A549 (cell line): Measurements from ENCODE around the gene LINC00305. TPM values are rescaled to one million over a fixed set of nuclear protein-coding genes. Genes with fewer than 3 reads are reported as not detected.

Experiments used
- ATAC-seq, 2 experiments: fragments of 200-7000 bp in 1 of 2; fragments of >200 bp in 1 of 2; cut with Nextera tagmentation in 1 of 2; cut with Tn5 transposase in 1 of 2; 3 replicates each; pipeline versions ENCODE4 v1.8.0 to v1.9.1; 2018 to 2020; ENCODE audit warnings: mild to moderate bottlenecking in 1 of 2, moderate library complexity in 1 of 2
- CTCF ChIA-PET: fragments of 300-600 bp; sonication (Branson Sonifier 250); formaldehyde crosslinking; extraction: SDS; loops from one replicate; lab custom pipeline; 2021; ENCODE audit warnings: antibody characterized with exemption, inconsistent platforms; lab: Yijun Ruan, JAX
- POLR2A ChIA-PET: fragments of 350-600 bp; formaldehyde crosslinking; extraction: SDS; loops from one replicate; lab custom pipeline; 2021; ENCODE audit warnings: antibody characterized with exemption, inconsistent platforms; lab: Yijun Ruan, JAX
- DNase-seq, 2 experiments: peaks; one replicate each; pipeline versions ENCODE4 v3.0.0 to v3.0.0-alpha.2; 2011 to 2016; ENCODE audit warnings: low read depth in 1 of 2, low spot score in 1 of 2
- FAIRE-seq: peaks from 2 replicates; lab custom pipeline; 2011; peaks lifted over from hg19 to GRCh38; lab: Jason Lieb, UNC
- H3K27ac ChIP-seq, 2 experiments: fragments of >200 bp; sonication (Bioruptor Twin); formaldehyde crosslinking; 3 replicates each; pipeline ENCODE4 v1.5.1; 2016 to 2017
- H3K4me1 ChIP-seq: fragments of >200 bp; sonication (Bioruptor Twin); formaldehyde crosslinking; 3 replicates; pipeline ENCODE4 v1.6.1; 2016
- H3K4me2 ChIP-seq: fragments of >200 bp; sonication (Bioruptor Twin); formaldehyde crosslinking; 3 replicates; pipeline ENCODE4 v1.6.1; 2016
- H3K4me3 ChIP-seq: fragments of >200 bp; sonication (Bioruptor Twin); formaldehyde crosslinking; 3 replicates; pipeline ENCODE4 v1.5.1; 2016
- H3K9me3 ChIP-seq: fragments of >200 bp; sonication (Bioruptor Twin); formaldehyde crosslinking; 3 replicates; pipeline ENCODE4 v1.6.1; 2016
- KDM5A ChIP-seq: fragments of 200-600 bp; sonication (generic); IDR thresholded peaks from 2 replicates; pipeline ENCODE4 v1.6.1; 2016; ENCODE audit warnings: antibody characterized with exemption, mild to moderate bottlenecking
- MAZ ChIP-seq: fragments of 150-350 bp; IDR thresholded peaks from 2 replicates; pipeline ENCODE4 v1.6.1; 2014; ENCODE audit warnings: antibody characterized with exemption, low read depth, low read length, borderline replicate concordance
- MYC ChIP-seq: IDR thresholded peaks from 2 replicates; pipeline ENCODE4 v1.6.1; 2012; ENCODE audit warnings: mild to moderate bottlenecking, inconsistent platforms, low read length, improper control_type of control experiment, borderline replicate concordance
- POLR2AphosphoS2 ChIP-seq: conservative IDR thresholded peaks from 2 replicates; pipeline ENCODE4 v1.6.1; 2012; ENCODE audit warnings: low read length, improper control_type of control experiment, inconsistent platforms
- RAD21 ChIP-seq, 2 experiments: fragments of >200 bp in 1 of 2; sonication (Bioruptor Twin) in 1 of 2; formaldehyde crosslinking in 1 of 2; IDR thresholded peaks in 1 of 2; conservative IDR thresholded peaks in 1 of 2; 2 replicates in 1 of 2; 3 replicates in 1 of 2; pipeline ENCODE4 v1.6.1; 2012 to 2018; ENCODE audit warnings: inconsistent platforms in 1 of 2
- RCOR1 ChIP-seq: fragments of 150-350 bp; IDR thresholded peaks from 2 replicates; pipeline ENCODE4 v1.6.1; 2014; ENCODE audit warnings: antibody characterized with exemption, low read length, low read depth
- SMC3 ChIP-seq: fragments of >200 bp; sonication (Bioruptor Twin); formaldehyde crosslinking; IDR thresholded peaks from 3 replicates; pipeline ENCODE4 v1.6.1; 2018; ENCODE audit warnings: inconsistent platforms
- ZC3H11A ChIP-seq: fragments of 450-650 bp; IDR thresholded peaks from 2 replicates; pipeline ENCODE4 v1.6.1; 2014; ENCODE audit warnings: antibody characterized with exemption, mild to moderate bottlenecking
- ZSCAN20 ChIP-seq: fragments of 250-450 bp; sonication (Bioruptor Pico); IDR thresholded peaks from 2 replicates; pipeline ENCODE4 v1.8.0; 2022; ENCODE audit warnings: mild to moderate bottlenecking, moderate library complexity
- WGBS: methylation state at CpG from one replicate; pipeline ENCODE4 v1.1.6; 2017; ENCODE audit errors: missing lambda C conversion rate; 5-methylcytosine and 5-hydroxymethylcytosine counted together
- polyA plus RNA-seq, 4 experiments: library from polyadenylated mRNA; depleted of rRNA in 3 of 4; stranded (reverse); fragments of >200 nt; fragmentation: RNase III in 1 of 4; extraction: RNeasy Plus Mini Kit Qiagen cat#74134 plus additional on column Dnase treatment in 1 of 4; gene quantifications; 2 replicates in 3 of 4; 3 replicates in 1 of 4; pipeline ENCODE4 v1.2.3, GENCODE V29; 2011 to 2017
- TF ChIP-seq, protein P1 (sequence below): fragments of >200 bp; sonication (Bioruptor Twin); formaldehyde crosslinking; IDR thresholded peaks from 3 replicates; pipeline ENCODE4 v1.5.1; 2016
- TF ChIP-seq, protein P2 (sequence below): fragments of >200 bp; sonication (Bioruptor Twin); formaldehyde crosslinking; IDR thresholded peaks from 2 replicates; pipeline ENCODE4 v1.6.1; 2016

The LINC00305 gene
- polyA plus RNA-seq, 2 of the 4 experiments (the other 2 are of a cell fraction) = not detected

- H3K4me1 ChIP-seq = no peaks in the 10 kb centered on the region
- ATAC-seq (peak in 1 of 2 experiments; percentile 44; a peak in 2 of 6 replicates), DNase-seq (peak; percentile 15 to 19), FAIRE-seq (no peak)
- WGBS = 3% methylated on average over 3 of the region's 3 CpGs
- H3K4me3 ChIP-seq = no peak overlapping the region
- H3K4me2 ChIP-seq = no peak overlapping the region
- CTCF ChIA-PET = interaction anchor here (0.6 to 1.4 kb wide), 3 partner anchors 17 to 768 kb away, joined by 3 read pairs; no protein-coding TSS in a partner anchor
- H3K9me3 ChIP-seq = no peaks in the 10 kb centered on the region
- POLR2A ChIA-PET = no interaction called here
- H3K27ac ChIP-seq = no peak overlapping the region
- TF ChIP-seq, protein P1, sequence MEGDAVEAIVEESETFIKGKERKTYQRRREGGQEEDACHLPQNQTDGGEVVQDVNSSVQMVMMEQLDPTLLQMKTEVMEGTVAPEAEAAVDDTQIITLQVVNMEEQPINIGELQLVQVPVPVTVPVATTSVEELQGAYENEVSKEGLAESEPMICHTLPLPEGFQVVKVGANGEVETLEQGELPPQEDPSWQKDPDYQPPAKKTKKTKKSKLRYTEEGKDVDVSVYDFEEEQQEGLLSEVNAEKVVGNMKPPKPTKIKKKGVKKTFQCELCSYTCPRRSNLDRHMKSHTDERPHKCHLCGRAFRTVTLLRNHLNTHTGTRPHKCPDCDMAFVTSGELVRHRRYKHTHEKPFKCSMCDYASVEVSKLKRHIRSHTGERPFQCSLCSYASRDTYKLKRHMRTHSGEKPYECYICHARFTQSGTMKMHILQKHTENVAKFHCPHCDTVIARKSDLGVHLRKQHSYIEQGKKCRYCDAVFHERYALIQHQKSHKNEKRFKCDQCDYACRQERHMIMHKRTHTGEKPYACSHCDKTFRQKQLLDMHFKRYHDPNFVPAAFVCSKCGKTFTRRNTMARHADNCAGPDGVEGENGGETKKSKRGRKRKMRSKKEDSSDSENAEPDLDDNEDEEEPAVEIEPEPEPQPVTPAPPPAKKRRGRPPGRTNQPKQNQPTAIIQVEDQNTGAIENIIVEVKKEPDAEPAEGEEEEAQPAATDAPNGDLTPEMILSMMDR = peak; percentile 54
- TF ChIP-seq RAD21 (conservative IDR thresholded peaks at IDR 0.05 in 1 of 2, IDR thresholded peaks at IDR 0.05 in 1 of 2) (peak; percentile 41 to 47; a peak in 3 of 5 replicates), ZSCAN20 (CRISPR knock-in tag) (no peak), SMC3 (peak; percentile 36; the same call in 1 of the 3 replicates), ZC3H11A (no peak)
These were observed 111.0 kb downstream of the LINC00305 start for GRCh38 chr18:64037812-64038414.

GRCh38 chr18:64032312-64032711, 116.6 kb downstream of the LINC00305 start:
- 7% methylated on average over 6 of the region's 6 CpGs for WGBS
- ChIA-PET CTCF (no interaction called here), POLR2A (no interaction called here)
- H3K4me3 ChIP-seq = no peak overlapping the region
- no peak for ATAC-seq
- no peaks in the 10 kb centered on the region for H3K9me3 ChIP-seq
- no peak for DNase-seq
- no peaks in the 10 kb centered on the region for H3K4me1 ChIP-seq
- no peak for TF ChIP-seq MAZ
- TF ChIP-seq ZSCAN20 (CRISPR knock-in tag) = no peak
- TF ChIP-seq KDM5A = no peak
- TF ChIP-seq, protein P2, sequence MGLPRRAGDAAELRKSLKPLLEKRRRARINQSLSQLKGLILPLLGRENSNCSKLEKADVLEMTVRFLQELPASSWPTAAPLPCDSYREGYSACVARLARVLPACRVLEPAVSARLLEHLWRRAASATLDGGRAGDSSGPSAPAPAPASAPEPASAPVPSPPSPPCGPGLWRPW = no peak
- no peak for FAIRE-seq
- H3K27ac ChIP-seq = no peak overlapping the region
- H3K4me2 ChIP-seq = no peak overlapping the region

DNA sequence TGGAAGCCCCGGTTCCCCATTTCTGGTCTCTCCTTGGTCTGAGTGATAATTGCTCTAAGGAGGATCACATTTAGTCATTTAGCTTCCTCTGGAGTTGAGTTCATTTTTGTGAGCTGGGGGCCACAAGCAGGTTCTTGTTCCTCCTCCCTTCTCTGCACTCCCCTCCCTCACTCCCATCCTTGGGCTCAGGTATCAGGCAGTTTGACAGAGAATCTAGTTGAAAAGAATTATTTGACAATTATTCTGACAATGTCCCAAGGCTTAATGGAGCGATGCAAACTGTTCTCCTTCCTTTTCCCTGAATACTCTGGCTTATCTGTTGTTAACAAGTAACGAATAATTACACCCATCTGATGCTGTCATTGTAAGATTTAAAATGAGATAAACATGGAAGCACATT, 117.5 kb downstream of the LINC00305 start:
- ChIA-PET POLR2A (no interaction called here), CTCF (no interaction called here)
- DNase-seq (no peak), ATAC-seq (no peak), FAIRE-seq (no peak)
- Histone ChIP-seq H3K27ac (no peak overlapping the region), H3K4me3 (no peak overlapping the region), H3K4me2 (no peak overlapping the region), H3K9me3 (no peaks in the 10 kb centered on the region), H3K4me1 (no peaks in the 10 kb centered on the region)
- TF ChIP-seq POLR2AphosphoS2 = no peak
- no peak for TF ChIP-seq MYC
- no peak for TF ChIP-seq RCOR1
- WGBS = 3% methylated on average over 3 of the region's 3 CpGs

Other genes with a start within 250 kb of the LINC00305 start
- not detected in 2 replicates for gene SERPINB10, start 241.1 kb downstream of the LINC00305 start, polyA plus RNA-seq (2011; rRNA removed)
- not detected in 3 replicates for gene SERPINB10, start 241.1 kb downstream of the LINC00305 start, polyA plus RNA-seq (2017; fragmentation: RNase III; extraction: RNeasy Plus Mini Kit Qiagen cat#74134 plus additional on column Dnase treatment)
- gene HMSD, start 199.8 kb downstream of the LINC00305 start, polyA plus RNA-seq (2011; rRNA removed) = 0.13 and 0.30 TPM in 2 replicates
- gene HMSD, start 199.8 kb downstream of the LINC00305 start, polyA plus RNA-seq (2017; fragmentation: RNase III; extraction: RNeasy Plus Mini Kit Qiagen cat#74134 plus additional on column Dnase treatment) = 0.12 to 0.23 TPM in 2 of 3 replicates, not detected in the other
- gene SERPINB8, start 179.0 kb downstream of the LINC00305 start, polyA plus RNA-seq (2011; rRNA removed) = 8.6 and 11.7 TPM in 2 replicates
- 3.4 to 3.5 TPM (median 3.5 TPM) in 3 replicates for gene SERPINB8, start 179.0 kb downstream of the LINC00305 start, polyA plus RNA-seq (2017; fragmentation: RNase III; extraction: RNeasy Plus Mini Kit Qiagen cat#74134 plus additional on column Dnase treatment)